GM10266 (cell line): ENCODE data around the gene PARD3.

Experiments used
- DNase-seq: peaks from one replicate; pipeline ENCODE4 v3.0.0; 2012; ENCODE audit errors: extremely low spot score
- TF ChIP-seq, protein P1 (sequence below): IDR thresholded peaks from 2 replicates; pipeline ENCODE4 v1.5.1; 2012; ENCODE audit warnings: mild to moderate bottlenecking, low read depth; ENCODE audit not compliant: control insufficient read depth, insufficient read depth; ENCODE audit errors: missing control alignments

PARD3 gene

GRCh38 chr10:34150103-34150502 is 665.0 kb downstream of the PARD3 start:
- TF ChIP-seq, protein P1, sequence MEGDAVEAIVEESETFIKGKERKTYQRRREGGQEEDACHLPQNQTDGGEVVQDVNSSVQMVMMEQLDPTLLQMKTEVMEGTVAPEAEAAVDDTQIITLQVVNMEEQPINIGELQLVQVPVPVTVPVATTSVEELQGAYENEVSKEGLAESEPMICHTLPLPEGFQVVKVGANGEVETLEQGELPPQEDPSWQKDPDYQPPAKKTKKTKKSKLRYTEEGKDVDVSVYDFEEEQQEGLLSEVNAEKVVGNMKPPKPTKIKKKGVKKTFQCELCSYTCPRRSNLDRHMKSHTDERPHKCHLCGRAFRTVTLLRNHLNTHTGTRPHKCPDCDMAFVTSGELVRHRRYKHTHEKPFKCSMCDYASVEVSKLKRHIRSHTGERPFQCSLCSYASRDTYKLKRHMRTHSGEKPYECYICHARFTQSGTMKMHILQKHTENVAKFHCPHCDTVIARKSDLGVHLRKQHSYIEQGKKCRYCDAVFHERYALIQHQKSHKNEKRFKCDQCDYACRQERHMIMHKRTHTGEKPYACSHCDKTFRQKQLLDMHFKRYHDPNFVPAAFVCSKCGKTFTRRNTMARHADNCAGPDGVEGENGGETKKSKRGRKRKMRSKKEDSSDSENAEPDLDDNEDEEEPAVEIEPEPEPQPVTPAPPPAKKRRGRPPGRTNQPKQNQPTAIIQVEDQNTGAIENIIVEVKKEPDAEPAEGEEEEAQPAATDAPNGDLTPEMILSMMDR: no peak
- no peak for DNase-seq

DNA sequence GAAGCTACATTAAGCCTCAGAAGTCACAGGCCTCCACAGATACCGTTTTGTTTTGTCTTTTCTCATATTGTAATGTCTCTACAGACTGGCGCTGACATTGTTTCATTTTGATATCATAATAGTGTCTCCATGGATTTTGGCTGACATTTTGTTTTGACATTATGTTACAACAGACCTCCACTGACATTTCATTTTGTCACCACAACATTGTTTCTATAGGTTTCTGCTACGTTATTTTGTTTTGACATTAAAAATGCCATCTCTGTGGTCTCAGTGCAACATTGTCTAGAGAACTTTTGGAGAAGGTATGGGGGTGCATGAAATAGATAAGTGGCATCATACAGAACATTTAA is 666.8 kb downstream of the PARD3 start:
- no peak for DNase-seq
- TF ChIP-seq, protein P1: no peak

DNA sequence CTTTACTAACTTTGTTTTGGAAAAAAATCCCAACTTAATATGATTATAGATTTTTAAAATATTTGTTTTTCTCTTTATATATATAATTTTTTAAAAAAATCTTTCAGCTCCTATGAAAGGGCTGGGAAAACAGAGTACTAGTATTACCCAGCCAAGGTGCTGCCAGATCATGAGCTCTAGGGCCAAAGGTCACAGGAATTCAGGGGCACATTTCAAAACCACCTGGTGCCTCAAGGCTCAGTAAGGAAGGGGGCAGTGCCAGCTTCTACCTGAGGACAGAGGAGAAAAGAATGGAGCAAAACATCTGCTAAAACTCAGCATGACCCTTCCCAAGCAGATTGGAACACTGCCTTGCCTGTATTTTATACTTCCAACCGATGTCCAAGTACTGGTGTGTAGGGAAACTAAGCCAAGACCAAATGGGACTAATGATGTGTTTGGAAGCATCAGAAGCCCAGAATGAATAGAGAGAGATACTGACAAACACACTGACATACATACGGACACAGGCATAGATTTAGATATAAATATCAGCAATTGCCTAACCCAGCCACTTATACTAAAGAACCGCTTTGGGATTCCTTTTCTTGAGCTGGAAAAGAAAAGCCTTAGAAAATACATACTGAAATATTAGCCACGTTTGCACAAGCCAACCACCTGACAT is 667.3 kb downstream of the PARD3 start:
- TF ChIP-seq, protein P1: no peak
- no peak for DNase-seq

DNA sequence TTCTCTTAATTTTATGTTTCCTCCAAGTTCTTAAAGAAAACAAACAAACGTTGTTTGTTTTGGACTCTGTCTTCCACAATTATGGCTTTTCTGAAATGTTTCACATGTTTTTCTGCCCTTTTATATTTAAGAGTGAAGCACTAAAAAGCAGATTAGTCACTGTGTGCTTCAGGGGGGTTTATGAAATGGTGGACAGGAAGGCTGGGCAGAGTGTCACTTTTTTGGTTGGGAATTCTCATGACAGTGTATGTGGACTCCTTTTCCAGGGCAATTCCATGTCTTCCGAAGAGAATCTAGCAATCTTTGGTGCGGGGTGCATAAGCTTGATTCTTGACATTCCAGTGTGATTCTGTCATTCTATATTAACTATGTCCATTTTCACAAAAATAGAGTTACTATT is 669.4 kb downstream of the PARD3 start:
- TF ChIP-seq, protein P1: no peak
- no peak for DNase-seq

DNA sequence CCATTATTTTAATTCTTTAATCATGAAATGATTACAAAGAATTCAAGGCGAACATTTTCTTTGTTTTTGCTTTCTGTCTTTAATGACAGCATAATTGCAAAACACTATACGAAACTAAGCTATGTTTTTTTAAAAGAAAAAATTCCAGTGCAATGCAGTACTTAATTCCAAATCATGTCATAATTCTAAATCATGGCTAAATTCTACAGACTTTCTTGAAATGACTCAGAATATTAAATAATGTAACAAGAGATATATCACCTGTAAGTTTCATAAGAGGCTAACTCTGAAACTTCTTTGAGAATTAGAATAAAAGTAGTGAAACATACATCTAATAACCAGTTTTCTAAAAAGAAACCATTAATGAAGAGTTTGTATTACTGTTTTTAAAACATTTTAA is 671.6 kb downstream of the PARD3 start:
- TF ChIP-seq, protein P1: no peak
- DNase-seq: no peak

DNA sequence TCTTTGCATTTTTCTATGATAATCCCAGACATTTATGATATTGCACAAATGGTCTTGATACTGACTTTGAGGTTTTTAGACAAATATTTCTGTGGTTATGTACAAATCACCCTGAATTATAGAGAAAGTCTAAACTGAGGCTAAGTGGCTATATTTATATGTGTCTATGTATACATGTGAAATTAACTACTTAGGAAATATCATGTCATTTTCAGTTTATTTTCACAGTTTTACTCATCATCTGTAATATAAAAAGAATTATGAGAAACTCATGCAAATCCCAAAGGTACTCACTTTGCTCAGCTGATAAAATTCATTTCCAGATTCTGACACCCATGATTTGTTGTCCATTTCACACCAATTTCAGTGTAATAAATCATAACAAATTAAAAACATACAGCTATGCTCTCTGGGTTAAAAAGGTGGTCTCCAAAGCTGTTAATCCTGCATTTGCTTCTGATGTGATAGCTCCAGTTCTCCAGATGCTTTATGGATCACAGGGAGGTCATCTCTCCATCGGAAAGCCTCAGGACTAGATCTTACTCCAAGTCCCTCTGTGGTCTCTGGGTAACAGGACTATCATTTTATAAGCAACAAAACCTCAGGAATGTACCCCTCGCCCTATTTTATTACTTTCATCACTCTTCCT is 673.9 kb downstream of the PARD3 start:
- TF ChIP-seq, protein P1: no peak
- DNase-seq: no peak

GRCh38 chr10:34139559-34139958 is 675.5 kb downstream of the PARD3 start:
- no peak for DNase-seq
- TF ChIP-seq, protein P1: no peak
